ENCODE data around the gene ATP13A4.

- TF ChIP-seq CEBPB (IDR thresholded peaks at IDR 0.05) (no peak), ZBTB7A (IDR thresholded peaks at IDR 0.05; ENCODE audit: low read depth) (no peak), EP300 (IDR thresholded peaks at IDR 0.05; ENCODE audit: borderline replicate concordance) (no peak), EGR1 (IDR thresholded peaks at IDR 0.05) (no peak), CREB1 (IDR thresholded peaks at IDR 0.05; ENCODE audit: low read depth) (no peak), REST (IDR thresholded peaks at IDR 0.05; ENCODE audit: low read depth) (no peak), RAD21 (IDR thresholded peaks at IDR 0.05; ENCODE audit: low read depth) (no peak), MAX (IDR thresholded peaks at IDR 0.05) (no peak), YY1 (IDR thresholded peaks at IDR 0.05; ENCODE audit: low read depth) (no peak), TEAD4 (IDR thresholded peaks at IDR 0.05) (no peak), NFIC (IDR thresholded peaks at IDR 0.05) (no peak), USF1 (IDR thresholded peaks at IDR 0.05) (no peak)
These were observed 97.2 kb downstream of the ATP13A4 start for GRCh38 chr3:193457526-193457925.

Measured in Ishikawa (cell line).